Fibroblast of upper back skin (primary cell): ENCODE results near the gene PGAM2.
"Not testable (repeated sequence)": the region's sequence is repeated elsewhere in the genome, so short reads cannot be mapped to it uniquely, and the experiment has no call there.

ENCODE experiments used
- DNase-seq: peaks from one replicate; pipeline ENCODE4 v3.0.0-alpha.2; 2013

PGAM2 gene

GRCh38 chr7:44046321-44047061, 18.9 kb downstream of the PGAM2 start:
- no peak for DNase-seq

GRCh38 chr7:44045226-44046014, 19.9 kb downstream of the PGAM2 start:
- DNase-seq = no peak

GRCh38 chr7:44044315-44045225, 20.8 kb downstream of the PGAM2 start, which contains the start of gene DBNL:
Gene DBNL (plus strand): TSS chr7:44044702. CDS start chr7:44044738, 36 bp downstream.
- DNase-seq = peak; percentile 82

GRCh38 chr7:44043902-44044301, 21.5 kb downstream of the PGAM2 start:
- DNase-seq = no peak

- DNase-seq = no peak
These were observed 23.1 kb downstream of the PGAM2 start for GRCh38 chr7:44042221-44042620.

GRCh38 chr7:44040493-44040891, 24.9 kb downstream of the PGAM2 start:
- not testable (repeated sequence) for DNase-seq

GRCh38 chr7:44039800-44040492, 25.4 kb downstream of the PGAM2 start:
- not testable (repeated sequence) for DNase-seq

- not testable (repeated sequence) for DNase-seq
These were observed 26.3 kb downstream of the PGAM2 start for GRCh38 chr7:44038961-44039558.

- not testable (repeated sequence) for DNase-seq
These were observed 26.8 kb downstream of the PGAM2 start for GRCh38 chr7:44038553-44038952.

GRCh38 chr7:44037951-44038350, 27.4 kb downstream of the PGAM2 start:
- DNase-seq = not testable (repeated sequence)

GRCh38 chr7:44036364-44036763, 29.0 kb downstream of the PGAM2 start:
- DNase-seq = not testable (repeated sequence)

- DNase-seq = not testable (repeated sequence)
These were observed 31.2 kb downstream of the PGAM2 start for GRCh38 chr7:44033971-44034844.

- DNase-seq = not testable (repeated sequence)
These were observed 33.3 kb downstream of the PGAM2 start for GRCh38 chr7:44032031-44032430.

- DNase-seq = not testable (repeated sequence)
These were observed 34.0 kb downstream of the PGAM2 start for GRCh38 chr7:44031319-44031718.

GRCh38 chr7:44030029-44030428, 35.3 kb downstream of the PGAM2 start:
- not testable (repeated sequence) for DNase-seq

- DNase-seq = not testable (repeated sequence)
These were observed 35.9 kb downstream of the PGAM2 start for GRCh38 chr7:44029433-44029832.

GRCh38 chr7:44022796-44023467, 42.4 kb downstream of the PGAM2 start:
- not testable (repeated sequence) for DNase-seq

- not testable (repeated sequence) for DNase-seq
These were observed 43.3 kb downstream of the PGAM2 start for GRCh38 chr7:44022069-44022468.

GRCh38 chr7:44019825-44020224, 45.5 kb downstream of the PGAM2 start:
- DNase-seq = not testable (repeated sequence)
